Prostate gland (tissue), 2 donors: ENCODE data around the gene INTS14.

Experiments used
- POLR2A ChIP-seq: fragments of 450-650 bp; IDR thresholded peaks from one replicate; pipeline ENCODE4 v1.6.1; 2016; ENCODE audit warnings: antibody characterized with exemption, mild to moderate bottlenecking
- POLR2AphosphoS5 ChIP-seq: sonication (generic); formaldehyde crosslinking; IDR thresholded peaks from one replicate; pipeline ENCODE4 v1.6.1; 2017; ENCODE audit warnings: antibody characterized with exemption
- TF ChIP-seq, protein P1 (sequence below), 4 experiments: fragments of 200-600 bp in 2 of 4; fragments of 450-650 bp in 2 of 4; sonication (generic) in 2 of 4; IDR thresholded peaks; 1 replicate in 3 of 4; 2 replicates in 1 of 4; pipeline ENCODE4 v1.5.1; 2016 to 2019; ENCODE audit warnings: antibody characterized with exemption in 4 of 4, mild to moderate bottlenecking in 2 of 4, moderate library complexity in 2 of 4

DNA sequence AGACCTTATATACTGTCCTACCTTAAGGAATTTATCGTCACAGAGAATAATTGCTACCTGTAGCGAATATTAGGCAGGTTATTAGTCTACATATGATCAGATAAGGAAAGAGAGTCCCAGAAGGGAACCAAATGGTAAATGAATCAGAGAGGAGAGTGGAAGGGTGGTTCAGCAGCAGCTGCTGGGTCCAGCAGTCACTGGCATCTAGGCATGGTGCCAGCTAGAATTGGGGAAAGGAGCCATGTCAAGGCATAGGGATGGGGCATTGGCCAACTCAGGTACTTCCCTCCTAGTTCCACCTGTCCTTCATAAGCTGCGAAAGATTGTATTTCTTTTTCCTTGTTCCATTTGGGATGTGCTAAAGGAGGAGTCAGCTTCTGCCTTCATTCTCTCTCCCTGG, 57.2 kb downstream of the INTS14 start:
- TF ChIP-seq, protein P1, sequence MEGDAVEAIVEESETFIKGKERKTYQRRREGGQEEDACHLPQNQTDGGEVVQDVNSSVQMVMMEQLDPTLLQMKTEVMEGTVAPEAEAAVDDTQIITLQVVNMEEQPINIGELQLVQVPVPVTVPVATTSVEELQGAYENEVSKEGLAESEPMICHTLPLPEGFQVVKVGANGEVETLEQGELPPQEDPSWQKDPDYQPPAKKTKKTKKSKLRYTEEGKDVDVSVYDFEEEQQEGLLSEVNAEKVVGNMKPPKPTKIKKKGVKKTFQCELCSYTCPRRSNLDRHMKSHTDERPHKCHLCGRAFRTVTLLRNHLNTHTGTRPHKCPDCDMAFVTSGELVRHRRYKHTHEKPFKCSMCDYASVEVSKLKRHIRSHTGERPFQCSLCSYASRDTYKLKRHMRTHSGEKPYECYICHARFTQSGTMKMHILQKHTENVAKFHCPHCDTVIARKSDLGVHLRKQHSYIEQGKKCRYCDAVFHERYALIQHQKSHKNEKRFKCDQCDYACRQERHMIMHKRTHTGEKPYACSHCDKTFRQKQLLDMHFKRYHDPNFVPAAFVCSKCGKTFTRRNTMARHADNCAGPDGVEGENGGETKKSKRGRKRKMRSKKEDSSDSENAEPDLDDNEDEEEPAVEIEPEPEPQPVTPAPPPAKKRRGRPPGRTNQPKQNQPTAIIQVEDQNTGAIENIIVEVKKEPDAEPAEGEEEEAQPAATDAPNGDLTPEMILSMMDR (IDR thresholded peaks at IDR 0.05): no peak
- TF ChIP-seq POLR2AphosphoS5 (no peak), POLR2A (no peak)
